Fibroblast of pulmonary artery (primary cell): ENCODE results near the gene BNIP1.
"Not testable (repeated sequence)": the region's sequence is repeated elsewhere in the genome, so short reads cannot be mapped to it uniquely, and the experiment has no call there.

Experiments used
- DNase-seq: peaks from one replicate; pipeline ENCODE4 v3.0.0-alpha.2; 2010; ENCODE audit warnings: low read depth
- H3K4me3 ChIP-seq: replicated peaks from 2 replicates; pipeline ENCODE4 v1.5.1; 2011; ENCODE audit warnings: low read depth, mild to moderate bottlenecking, control low read depth, low read length, moderate library complexity
- CTCF ChIP-seq: IDR thresholded peaks from 2 replicates; pipeline ENCODE4 v1.5.1; 2011; ENCODE audit warnings: mild to moderate bottlenecking, control low read depth, low read length, inconsistent platforms; ENCODE audit errors: missing control alignments

Gene BNIP1

GRCh38 chr5:173119719-173120118 lies 24.6 kb upstream of the BNIP1 start:
- no peak for TF ChIP-seq CTCF
- DNase-seq, result no peak
- H3K4me3 ChIP-seq, result no peak overlapping the region

DNA sequence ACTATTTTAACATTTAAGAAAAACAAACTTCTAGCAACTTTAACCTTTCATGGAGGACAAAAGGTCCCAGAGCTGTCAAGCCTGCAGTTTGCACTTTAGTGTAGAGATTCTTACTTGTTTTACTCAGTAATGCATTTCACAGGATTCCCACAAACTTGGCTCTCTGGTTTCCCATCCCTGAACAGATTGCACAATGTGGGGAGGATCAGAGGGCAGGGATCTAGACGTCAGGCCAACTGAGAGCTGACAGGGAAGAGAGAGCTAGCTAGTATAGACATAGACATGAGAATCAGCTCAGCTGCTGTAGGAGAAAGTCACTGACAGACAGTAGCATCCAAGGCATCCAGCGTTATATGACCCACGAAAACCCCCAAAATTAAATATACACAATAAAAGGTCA lies 20.9 kb upstream of the BNIP1 start:
- DNase-seq, result peak; percentile 71
- TF ChIP-seq CTCF, result no peak
- no peak overlapping the region for H3K4me3 ChIP-seq

DNA sequence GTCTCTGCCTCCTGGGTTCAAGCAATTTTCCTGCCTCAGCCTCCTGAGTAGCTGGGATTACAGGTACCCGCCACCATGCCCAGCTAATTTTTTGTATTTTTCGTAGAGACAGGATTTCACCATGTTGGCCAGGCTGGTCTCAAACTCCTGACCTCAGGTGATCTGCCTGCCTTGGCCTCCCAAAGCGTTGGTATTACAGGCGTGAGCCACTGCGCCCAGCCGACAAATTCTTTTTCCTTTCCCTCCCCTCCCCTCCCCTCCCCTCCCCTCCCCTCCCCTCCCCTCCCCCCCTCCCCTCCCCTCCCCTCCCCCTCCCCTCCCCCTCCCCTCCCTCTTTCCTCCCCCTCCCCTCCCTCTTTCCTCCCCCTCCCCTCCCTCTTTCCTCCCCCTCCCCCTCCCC lies 12.2 kb upstream of the BNIP1 start:
- not testable (repeated sequence) for H3K4me3 ChIP-seq, DNase-seq

DNA sequence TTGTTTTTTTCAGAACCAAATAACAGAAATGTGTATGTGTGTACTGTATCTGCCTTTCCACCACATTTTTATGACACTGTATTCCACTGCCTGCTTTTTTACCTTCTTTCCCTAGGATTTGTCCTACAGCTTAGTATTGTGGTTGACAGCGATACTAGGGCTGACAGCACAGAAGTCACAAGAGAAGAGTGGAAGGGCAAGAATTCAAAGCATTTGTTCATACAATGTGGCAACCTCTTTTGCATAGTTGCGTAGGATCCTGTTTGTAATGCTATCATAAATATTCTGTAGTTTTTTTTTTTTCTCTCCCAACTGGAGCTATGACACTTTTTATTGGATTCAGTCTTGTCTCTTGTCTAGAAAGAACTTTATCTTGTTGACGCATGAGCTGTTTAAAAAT lies 5.6 kb upstream of the BNIP1 start:
- DNase-seq, result no peak
- H3K4me3 ChIP-seq, result no peak overlapping the region
- TF ChIP-seq CTCF, result no peak

GRCh38 chr5:173139631-173140030 lies 4.7 kb upstream of the BNIP1 start:
- DNase-seq, result no peak
- no peak for TF ChIP-seq CTCF
- no peak overlapping the region for H3K4me3 ChIP-seq

GRCh38 chr5:173140769-173141168 lies 3.6 kb upstream of the BNIP1 start:
- no peak for DNase-seq
- no peak for TF ChIP-seq CTCF
- H3K4me3 ChIP-seq, result no peak overlapping the region

DNA sequence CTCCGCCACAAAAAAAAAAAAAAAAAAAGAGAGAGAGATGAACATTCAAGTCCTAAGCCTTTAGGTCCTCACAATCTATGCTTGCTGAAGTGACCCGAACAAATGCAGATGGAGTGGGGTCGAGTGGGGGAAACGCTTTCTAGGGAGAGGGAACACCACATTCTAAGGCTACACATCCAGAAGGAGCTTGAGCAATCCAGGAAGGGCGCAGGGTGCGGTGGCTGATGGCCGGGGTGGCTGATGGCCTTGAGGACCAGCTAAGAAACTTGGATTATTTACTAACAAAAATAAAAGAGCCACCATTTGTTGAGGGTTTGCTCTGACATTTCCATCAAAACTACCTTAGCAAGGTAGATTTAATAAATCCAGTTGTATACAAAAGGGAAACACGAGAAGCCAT lies 764 bp upstream of the BNIP1 start:
- no peak overlapping the region for H3K4me3 ChIP-seq
- no peak for TF ChIP-seq CTCF
- no peak for DNase-seq

GRCh38 chr5:173148354-173148753 lies 4.0 kb downstream of the BNIP1 start:
- no peak overlapping the region for H3K4me3 ChIP-seq
- TF ChIP-seq CTCF, result no peak
- DNase-seq, result no peak
